HepG2 (cell line): ENCODE data around the gene ANKRD60. TPM values are rescaled to one million over a fixed set of nuclear protein-coding genes. Genes with fewer than 3 reads are reported as not detected.
A peak's percentile ranks its signal among the peaks of the same experiment; 100 is the strongest.

Source experiments
- ATAC-seq: fragments of 200-7000 bp; cut with Tn5 transposase; 3 replicates; pipeline ENCODE4 v1.9.1; 2020; ENCODE audit warnings: mild to moderate bottlenecking, moderate library complexity
- BruUV-seq: library from RNA; stranded (reverse); fragments of 400-500 nt; replicated peaks from 2 replicates; lab custom pipeline; 2021; lab: Mats Ljungman, UMichigan
- CTCF ChIA-PET: fragments of 300-600 bp; formaldehyde crosslinking; extraction: SDS; loops from one replicate; lab custom pipeline; 2021; ENCODE audit warnings: low total read pairs, inconsistent platforms, low intra/inter-chr PET ratio; lab: Yijun Ruan, JAX
- POLR2A ChIA-PET: fragments of 350-600 bp; sonication (Branson Sonifier 250); formaldehyde crosslinking; loops from one replicate; lab custom pipeline; 2020; ENCODE audit warnings: antibody characterized with exemption, inconsistent platforms; lab: Yijun Ruan, JAX
- DNase-seq: peaks from one replicate; pipeline ENCODE4 v3.0.0-alpha.2; 2015; ENCODE audit warnings: low spot score
- FAIRE-seq: peaks from 3 replicates; lab custom pipeline; 2011; peaks lifted over from hg19 to GRCh38; lab: Jason Lieb, UNC
- H2AFZ ChIP-seq: one replicate; pipeline ENCODE4 v1.6.1; 2011; ENCODE audit warnings: low read length, inconsistent platforms
- H3K27ac ChIP-seq: fragments of 300-600 bp; 3 replicates; pipeline ENCODE4 v1.8.0; 2011; ENCODE audit warnings: mixed run types, mild to moderate bottlenecking, mixed read lengths, low read length, inconsistent platforms; ENCODE audit not compliant: insufficient read depth; ENCODE audit errors: extremely low read length
- H3K27me3 ChIP-seq, 2 experiments: fragments of 200-600 bp in 1 of 2; 2 replicates in 1 of 2; 3 replicates in 1 of 2; pipeline versions ENCODE4 v1.6.0 to v1.8.0; 2011; ENCODE audit warnings: low read length in 2 of 2, mild to moderate bottlenecking in 2 of 2, moderate library complexity in 2 of 2, inconsistent platforms in 1 of 2; ENCODE audit not compliant: insufficient read depth in 2 of 2, control insufficient read depth in 1 of 2
- H3K36me3 ChIP-seq, 2 experiments: fragments of 200-600 bp in 1 of 2; replicated peaks in 1 of 2; 2 replicates in 1 of 2; 3 replicates in 1 of 2; pipeline versions ENCODE4 v1.5.1 to v1.8.0; 2011; ENCODE audit warnings: low read length in 2 of 2, inconsistent platforms in 1 of 2; ENCODE audit not compliant: insufficient read depth in 2 of 2, control insufficient read depth in 1 of 2
- H3K4me1 ChIP-seq: 2 replicates; pipeline ENCODE4 v1.5.1; 2012; ENCODE audit warnings: low read length, inconsistent platforms; ENCODE audit not compliant: insufficient read depth
- H3K4me2 ChIP-seq: 2 replicates; pipeline ENCODE4 v1.6.0; 2011; ENCODE audit warnings: low read depth, low read length, inconsistent platforms
- H3K4me3 ChIP-seq, 3 experiments: fragments of 200-600 bp in 1 of 3; sonication (generic), shearing (Covaris generic) in 1 of 3; replicated peaks in 1 of 3; 2 replicates each; pipeline ENCODE4 v1.5.1; 2011 to 2016; ENCODE audit warnings: low read length in 3 of 3, inconsistent platforms in 2 of 3, low read depth in 2 of 3, mild to moderate bottlenecking in 2 of 3, control low read depth in 1 of 3, mixed read lengths in 1 of 3; ENCODE audit not compliant: insufficient read depth in 1 of 3
- H3K79me2 ChIP-seq: one replicate; pipeline ENCODE4 v1.6.1; 2011; ENCODE audit warnings: low read length, inconsistent platforms; ENCODE audit not compliant: insufficient read depth
- H3K9ac ChIP-seq: 2 replicates; pipeline ENCODE4 v1.6.0; 2011; ENCODE audit warnings: mild to moderate bottlenecking, low read depth, low read length, inconsistent platforms; ENCODE audit not compliant: insufficient read depth
- H3K9me3 ChIP-seq: 2 replicates; pipeline ENCODE4 v1.5.1; 2012; ENCODE audit warnings: mild to moderate bottlenecking, low read length
- H4K20me1 ChIP-seq: 2 replicates; pipeline ENCODE4 v1.6.0; 2011; ENCODE audit warnings: inconsistent platforms, mild to moderate bottlenecking, low read length, moderate library complexity; ENCODE audit not compliant: insufficient read depth
- ELF1 ChIP-seq: sonication (generic); formaldehyde crosslinking; IDR thresholded peaks from 2 replicates; pipeline ENCODE4 v1.4.0; 2020; ENCODE audit warnings: missing genetic modification reagents
- ETV5 ChIP-seq: IDR thresholded peaks from 2 replicates; pipeline ENCODE4 v1.6.1; 2018; ENCODE audit warnings: missing biosample characterization, missing genetic modification reagents, inconsistent platforms, borderline replicate concordance
- FOXA1 ChIP-seq, 2 experiments: fragments of 450-650 bp in 1 of 2; sonication (generic) in 1 of 2; formaldehyde crosslinking in 1 of 2; IDR thresholded peaks; 2 replicates each; pipeline versions ENCODE4 v1.4.0 to v1.6.1; 2016 to 2020; ENCODE audit warnings: missing genetic modification reagents in 1 of 2
- GABPB1 ChIP-seq: IDR thresholded peaks from 2 replicates; pipeline ENCODE4 v1.6.1; 2016; ENCODE audit warnings: mild to moderate bottlenecking, missing genetic modification reagents, moderate library complexity, missing compliant biosample characterization
- KDM4B ChIP-seq: sonication (generic); formaldehyde crosslinking; IDR thresholded peaks from 2 replicates; pipeline ENCODE4 v1.4.0; 2020; ENCODE audit warnings: missing genetic modification reagents
- MIER3 ChIP-seq: IDR thresholded peaks from 2 replicates; pipeline ENCODE4 v1.6.1; 2016; ENCODE audit warnings: missing compliant biosample characterization, borderline replicate concordance
- NCOA2 ChIP-seq: sonication (generic); formaldehyde crosslinking; IDR thresholded peaks from 2 replicates; pipeline ENCODE4 v1.8.0; 2022; ENCODE audit warnings: inconsistent platforms
- NFIC ChIP-seq: IDR thresholded peaks from 2 replicates; pipeline ENCODE4 v1.6.1; 2012; ENCODE audit warnings: mild to moderate bottlenecking, low read length, inconsistent platforms
- RARA ChIP-seq: IDR thresholded peaks from 2 replicates; pipeline ENCODE4 v1.6.1; 2016; ENCODE audit warnings: missing genetic modification reagents, missing compliant biosample characterization
- RFX3 ChIP-seq: IDR thresholded peaks from 2 replicates; pipeline ENCODE4 v1.6.1; 2016; ENCODE audit warnings: missing biosample characterization, missing genetic modification reagents
- RXRB ChIP-seq: IDR thresholded peaks from 2 replicates; pipeline ENCODE4 v1.6.1; 2016; ENCODE audit warnings: borderline replicate concordance, missing genetic modification reagents, missing compliant biosample characterization
- SMAD3 ChIP-seq: sonication (generic); formaldehyde crosslinking; IDR thresholded peaks from 2 replicates; pipeline ENCODE4 v1.4.0; 2020; ENCODE audit warnings: missing genetic modification reagents
- THAP11 ChIP-seq: IDR thresholded peaks from 2 replicates; pipeline ENCODE4 v1.6.1; 2016; ENCODE audit warnings: missing biosample characterization, missing genetic modification reagents
- TRIM24 ChIP-seq: sonication (generic); formaldehyde crosslinking; IDR thresholded peaks from 2 replicates; pipeline ENCODE4 v1.8.0; 2022; ENCODE audit warnings: mild to moderate bottlenecking, missing genetic modification reagents
- ZNF331 ChIP-seq: sonication (generic); formaldehyde crosslinking; IDR thresholded peaks from 2 replicates; pipeline ENCODE4 v1.4.0; 2020; ENCODE audit warnings: missing genetic modification reagents
- WGBS: methylation state at CpG from one replicate; pipeline ENCODE4 v1.1.6; 2017; ENCODE audit warnings: low lambda C conversion rate; 5-methylcytosine and 5-hydroxymethylcytosine counted together
- in situ Hi-C: cut with HindIII; loops from 2 replicates; pipeline ENCODE4 v1.10.0; 2017; ENCODE audit warnings: low pct_unique_long_range_greater_than_20kb; ENCODE audit not compliant: extremely low pct_ligation_motif_present
- intact Hi-C: fragments of 100-400 bp; cut with micrococcal nuclease; formaldehyde crosslinking; loops from one replicate; pipeline ENCODE4 v1.10.0; 2022; ENCODE audit not compliant: unreplicated experiment
- polyA plus RNA-seq, 8 experiments: library from polyadenylated mRNA; depleted of rRNA in 3 of 8; stranded (reverse) in 7 of 8; unstranded in 1 of 8; fragments of >200 nt; fragmentation: Illumina TruSeq in 4 of 8; extraction: Trizol in 4 of 8; gene quantifications; 2 replicates each; pipeline versions ENCODE4 v1.2.1 to v1.2.3, GENCODE V29; 2011 to 2016; ENCODE audit warnings: low read depth in 4 of 8, missing spikeins in 1 of 8, mixed read lengths in 1 of 8; ENCODE audit not compliant: insufficient read depth in 1 of 8
- total RNA-seq, 5 experiments: library from RNA; depleted of rRNA; stranded (reverse); fragments of >200 nt; fragmentation: Illumina TruSeq; extraction: Trizol; gene quantifications; 2 replicates each; pipeline ENCODE4 v1.2.3, GENCODE V29; 2016; ENCODE audit warnings: low read depth in 1 of 5
- TF ChIP-seq, protein P1 (sequence below): IDR thresholded peaks from 2 replicates; pipeline ENCODE4 v1.6.1; 2018; ENCODE audit warnings: missing genetic modification reagents
- TF ChIP-seq, protein P2 (sequence below): sonication (generic); formaldehyde crosslinking; IDR thresholded peaks from 2 replicates; pipeline ENCODE4 v1.9.0; 2022; ENCODE audit warnings: low read depth, missing genetic modification reagents
- TF ChIP-seq, protein P3 (sequence below): IDR thresholded peaks from 2 replicates; pipeline ENCODE4 v1.6.1; 2016
- TF ChIP-seq, protein P4 (sequence below): IDR thresholded peaks from 2 replicates; pipeline ENCODE4 v1.6.1; 2016; ENCODE audit warnings: missing compliant biosample characterization, missing genetic modification reagents, borderline replicate concordance

ANKRD60 gene
- total and polyA plus RNA-seq, 2 of the 13 experiments (the other 11 are each of a cell fraction or from before 2014, with no cell fraction given): not detected

DNA sequence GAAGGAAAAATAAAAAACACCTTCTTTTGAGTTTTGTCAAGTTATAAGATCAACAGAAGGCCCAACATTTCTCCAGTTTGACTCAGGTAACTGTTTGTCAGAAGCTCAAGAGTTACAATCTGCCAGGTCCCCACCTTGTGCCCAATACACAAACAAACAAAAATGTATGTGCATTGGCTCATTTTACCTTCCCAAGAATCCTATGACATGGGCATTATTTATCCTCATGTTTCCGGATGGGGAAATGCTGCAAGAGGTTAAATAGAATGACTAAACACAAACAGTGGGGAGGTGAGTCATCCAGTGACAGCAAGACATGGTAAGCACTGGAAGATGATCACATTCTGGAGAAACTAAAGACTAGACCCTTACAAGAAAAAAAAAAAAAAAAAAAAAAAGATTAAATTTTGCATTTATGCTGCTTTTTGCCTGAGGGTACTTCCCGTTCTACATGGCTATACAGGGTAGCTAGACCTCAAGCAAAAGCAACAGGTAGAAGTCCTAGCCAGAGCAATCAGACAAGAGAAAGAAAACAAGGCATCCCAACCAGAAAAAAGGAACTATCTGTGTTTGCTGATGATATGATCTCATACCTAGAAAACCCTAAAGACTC is 23.6 kb upstream of the ANKRD60 start:
- no peaks in the 10 kb centered on the region for H3K79me2 ChIP-seq
- TF ChIP-seq RXRB (CRISPR knock-in tag) (peak; percentile 51; the same call in 1 of the 2 replicates), KDM4B (CRISPR knock-in tag) (peak; percentile 55; the same call in 1 of the 2 replicates), MIER3 (peak; percentile 55; the same call in 1 of the 2 replicates), NFIC (peak; percentile 34; the same call in 1 of the 2 replicates), ELF1 (CRISPR knock-in tag) (0 out of 2 replicates have a peak, but pooled peaks have one; percentile 27), FOXA1 (IDR thresholded peaks at IDR 0.05) (no peak), FOXA1 (CRISPR knock-in tag; IDR thresholded peaks at IDR 0.05) (peak; percentile 61; the same call in 1 of the 2 replicates), ZNF331 (CRISPR knock-in tag) (peak; percentile 54; the same call in 1 of the 2 replicates), TRIM24 (CRISPR knock-in tag) (no peak), SMAD3 (CRISPR knock-in tag) (peak; percentile 78; the same call in 1 of the 2 replicates), ETV5 (CRISPR knock-in tag) (peak; percentile 90), NCOA2 (CRISPR knock-in tag) (peak; percentile 57; the same call in 1 of the 2 replicates), GABPB1 (CRISPR knock-in tag) (peak; percentile 37; the same call in 1 of the 2 replicates), RARA (CRISPR knock-in tag) (peak; percentile 58; the same call in 1 of the 2 replicates), RFX3 (CRISPR knock-in tag) (0 out of 2 replicates have a peak, but pooled peaks have one; percentile 5), THAP11 (CRISPR knock-in tag) (peak; percentile 31; the same call in 1 of the 2 replicates)
- TF ChIP-seq, protein P1, sequence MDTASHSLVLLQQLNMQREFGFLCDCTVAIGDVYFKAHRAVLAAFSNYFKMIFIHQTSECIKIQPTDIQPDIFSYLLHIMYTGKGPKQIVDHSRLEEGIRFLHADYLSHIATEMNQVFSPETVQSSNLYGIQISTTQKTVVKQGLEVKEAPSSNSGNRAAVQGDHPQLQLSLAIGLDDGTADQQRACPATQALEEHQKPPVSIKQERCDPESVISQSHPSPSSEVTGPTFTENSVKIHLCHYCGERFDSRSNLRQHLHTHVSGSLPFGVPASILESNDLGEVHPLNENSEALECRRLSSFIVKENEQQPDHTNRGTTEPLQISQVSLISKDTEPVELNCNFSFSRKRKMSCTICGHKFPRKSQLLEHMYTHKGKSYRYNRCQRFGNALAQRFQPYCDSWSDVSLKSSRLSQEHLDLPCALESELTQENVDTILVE (CRISPR knock-in tag): peak; percentile 33; the same call in 1 of the 2 replicates
- TF ChIP-seq, protein P2, sequence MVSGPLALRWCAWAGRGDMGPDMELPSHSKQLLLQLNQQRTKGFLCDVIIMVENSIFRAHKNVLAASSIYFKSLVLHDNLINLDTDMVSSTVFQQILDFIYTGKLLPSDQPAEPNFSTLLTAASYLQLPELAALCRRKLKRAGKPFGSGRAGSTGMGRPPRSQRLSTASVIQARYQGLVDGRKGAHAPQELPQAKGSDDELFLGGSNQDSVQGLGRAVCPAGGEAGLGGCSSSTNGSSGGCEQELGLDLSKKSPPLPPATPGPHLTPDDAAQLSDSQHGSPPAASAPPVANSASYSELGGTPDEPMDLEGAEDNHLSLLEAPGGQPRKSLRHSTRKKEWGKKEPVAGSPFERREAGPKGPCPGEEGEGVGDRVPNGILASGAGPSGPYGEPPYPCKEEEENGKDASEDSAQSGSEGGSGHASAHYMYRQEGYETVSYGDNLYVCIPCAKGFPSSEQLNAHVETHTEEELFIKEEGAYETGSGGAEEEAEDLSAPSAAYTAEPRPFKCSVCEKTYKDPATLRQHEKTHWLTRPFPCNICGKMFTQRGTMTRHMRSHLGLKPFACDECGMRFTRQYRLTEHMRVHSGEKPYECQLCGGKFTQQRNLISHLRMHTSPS: 0 out of 2 replicates have a peak, but pooled peaks have one; percentile 30
- TF ChIP-seq, protein P3, sequence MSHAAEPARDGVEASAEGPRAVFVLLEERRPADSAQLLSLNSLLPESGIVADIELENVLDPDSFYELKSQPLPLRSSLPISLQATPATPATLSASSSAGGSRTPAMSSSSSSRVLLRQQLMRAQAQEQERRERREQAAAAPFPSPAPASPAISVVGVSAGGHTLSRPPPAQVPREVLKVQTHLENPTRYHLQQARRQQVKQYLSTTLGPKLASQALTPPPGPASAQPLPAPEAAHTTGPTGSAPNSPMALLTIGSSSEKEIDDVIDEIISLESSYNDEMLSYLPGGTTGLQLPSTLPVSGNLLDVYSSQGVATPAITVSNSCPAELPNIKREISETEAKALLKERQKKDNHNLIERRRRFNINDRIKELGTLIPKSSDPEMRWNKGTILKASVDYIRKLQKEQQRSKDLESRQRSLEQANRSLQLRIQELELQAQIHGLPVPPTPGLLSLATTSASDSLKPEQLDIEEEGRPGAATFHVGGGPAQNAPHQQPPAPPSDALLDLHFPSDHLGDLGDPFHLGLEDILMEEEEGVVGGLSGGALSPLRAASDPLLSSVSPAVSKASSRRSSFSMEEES (CRISPR knock-in tag): peak; percentile 80
- TF ChIP-seq, protein P4, sequence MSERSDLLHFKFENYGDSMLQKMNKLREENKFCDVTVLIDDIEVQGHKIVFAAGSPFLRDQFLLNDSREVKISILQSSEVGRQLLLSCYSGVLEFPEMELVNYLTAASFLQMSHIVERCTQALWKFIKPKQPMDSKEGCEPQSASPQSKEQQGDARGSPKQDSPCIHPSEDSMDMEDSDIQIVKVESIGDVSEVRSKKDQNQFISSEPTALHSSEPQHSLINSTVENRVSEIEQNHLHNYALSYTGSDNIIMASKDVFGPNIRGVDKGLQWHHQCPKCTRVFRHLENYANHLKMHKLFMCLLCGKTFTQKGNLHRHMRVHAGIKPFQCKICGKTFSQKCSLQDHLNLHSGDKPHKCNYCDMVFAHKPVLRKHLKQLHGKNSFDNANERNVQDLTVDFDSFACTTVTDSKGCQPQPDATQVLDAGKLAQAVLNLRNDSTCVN (CRISPR knock-in tag): peak; percentile 65; the same call in 1 of the 2 replicates

More for the DNA sequence above, 23.6 kb upstream of the ANKRD60 start:
- WGBS: 26% methylated on average over 2 of the region's 2 CpGs
- Histone ChIP-seq H3K4me2 (no peak overlapping the region; the same call in 1 of the 2 replicates), H2AFZ (no peak overlapping the region), H3K9ac (no peak overlapping the region), H4K20me1 (no peaks in the 10 kb centered on the region), H3K4me3 (no peak overlapping the region), H3K27me3 (no peaks in the 10 kb centered on the region), H3K9me3 (0 out of 2 replicates have a peak, but pooled peaks cover 5% of the 10 kb centered on the region), H3K4me1 (peaks cover 14% of the 10 kb centered on the region), H3K36me3 (no peaks in the 10 kb centered on the region), H3K27ac (no peak overlapping the region)
- ATAC-seq: peak; percentile 61; the same call in 2 of the 3 replicates
- ChIA-PET CTCF (no interaction called here), POLR2A (interaction anchor here (1.0 kb wide), 3 partner anchors 14 to 399 kb away, joined by 3 to 4 read pairs (median 4); partner anchors contain the start of genes STX16 and VAPB)
- no TSS peak for BruUV-seq
- DNase-seq: peak; percentile 88
- FAIRE-seq: no peak
- in situ Hi-C loops: no loop called here
- intact Hi-C loops: loop anchor here (5.0 kb wide), 1 partner anchor 40 kb away; no protein-coding TSS in a partner anchor
